H9 (cell line): ENCODE data around the gene CACNA1I. TPM values are rescaled to one million over a fixed set of nuclear protein-coding genes. Genes with fewer than 3 reads are reported as not detected.

Source experiments
- DNase-seq: peaks from one replicate; pipeline ENCODE4 v3.0.0-alpha.2; 2017
- H2AFZ ChIP-seq: one replicate; pipeline ENCODE4 v1.6.1; 2013; ENCODE audit warnings: mild to moderate bottlenecking, low read length, control low read depth, moderate library complexity
- H2AK5ac ChIP-seq: 2 replicates; pipeline ENCODE4 v1.6.1; 2013; ENCODE audit warnings: low read length, control low read depth, mixed read lengths; ENCODE audit not compliant: insufficient read length
- H2BK120ac ChIP-seq: one replicate; pipeline ENCODE4 v1.6.1; 2013; ENCODE audit warnings: low read depth, mild to moderate bottlenecking, low read length, control low read depth, inconsistent platforms; ENCODE audit not compliant: poor library complexity, severe bottlenecking
- H2BK12ac ChIP-seq: 2 replicates; pipeline ENCODE4 v1.6.1; 2013; ENCODE audit warnings: low read length, control low read depth, mixed read lengths, low read depth; ENCODE audit not compliant: insufficient read length
- H2BK15ac ChIP-seq: 2 replicates; pipeline ENCODE4 v1.6.1; 2013; ENCODE audit warnings: low read depth, low read length, control low read depth
- H2BK20ac ChIP-seq: one replicate; pipeline ENCODE4 v1.6.1; 2013; ENCODE audit warnings: low read depth, mild to moderate bottlenecking, low read length, control low read depth, inconsistent platforms; ENCODE audit not compliant: poor library complexity, severe bottlenecking
- H2BK5ac ChIP-seq: 2 replicates; pipeline ENCODE4 v1.6.1; 2013; ENCODE audit warnings: low read length, control low read depth, mixed read lengths; ENCODE audit not compliant: insufficient read length
- H3K14ac ChIP-seq: 2 replicates; pipeline ENCODE4 v1.6.1; 2013; ENCODE audit warnings: low read length, control low read depth; ENCODE audit not compliant: insufficient read depth
- H3K18ac ChIP-seq: 2 replicates; pipeline ENCODE4 v1.6.1; 2013; ENCODE audit warnings: low read depth, mild to moderate bottlenecking, mixed read lengths, low read length, control low read depth; ENCODE audit not compliant: insufficient read length
- H3K23ac ChIP-seq: 2 replicates; pipeline ENCODE4 v1.6.1; 2013; ENCODE audit warnings: low read length, control low read depth, mixed read lengths, low read depth; ENCODE audit not compliant: insufficient read length
- H3K23me2 ChIP-seq: 2 replicates; pipeline ENCODE4 v1.6.1; 2013; ENCODE audit warnings: low read depth, mild to moderate bottlenecking, mixed read lengths, low read length, control low read depth; ENCODE audit not compliant: insufficient read length, poor library complexity, severe bottlenecking
- H3K27ac ChIP-seq: 2 replicates; pipeline ENCODE4 v1.5.1; 2013; ENCODE audit warnings: low read length, control low read depth, mixed read lengths, low read depth; ENCODE audit not compliant: insufficient read length
- H3K27me3 ChIP-seq: 2 replicates; pipeline ENCODE4 v1.6.1; 2013; ENCODE audit warnings: low read length, control low read depth, inconsistent platforms; ENCODE audit not compliant: insufficient read depth
- H3K4ac ChIP-seq: 2 replicates; pipeline ENCODE4 v1.6.1; 2013; ENCODE audit warnings: low read depth, mild to moderate bottlenecking, control low read depth, inconsistent platforms, low read length, moderate library complexity
- H3K4me1 ChIP-seq: 2 replicates; pipeline ENCODE4 v1.6.1; 2013; ENCODE audit warnings: low read length, control low read depth, inconsistent platforms; ENCODE audit not compliant: insufficient read depth
- H3K4me2 ChIP-seq: 2 replicates; pipeline ENCODE4 v1.6.1; 2013; ENCODE audit warnings: low read length, control low read depth, mixed read lengths; ENCODE audit not compliant: insufficient read length, insufficient read depth
- H3K56ac ChIP-seq: 2 replicates; pipeline ENCODE4 v1.6.1; 2013; ENCODE audit warnings: low read depth, mild to moderate bottlenecking, mixed read lengths, low read length, control low read depth; ENCODE audit not compliant: insufficient read length
- H3K79me1 ChIP-seq: 2 replicates; pipeline ENCODE4 v1.6.1; 2013; ENCODE audit warnings: low read depth, mild to moderate bottlenecking, moderate library complexity, low read length, control low read depth, inconsistent platforms; ENCODE audit not compliant: insufficient read depth, poor library complexity, severe bottlenecking
- H3K79me2 ChIP-seq: 2 replicates; pipeline ENCODE4 v1.6.1; 2013; ENCODE audit warnings: low read length, control low read depth, inconsistent platforms; ENCODE audit not compliant: insufficient read depth
- H3K9ac ChIP-seq: 2 replicates; pipeline ENCODE4 v1.6.1; 2013; ENCODE audit warnings: low read length, control low read depth, mixed read lengths; ENCODE audit not compliant: insufficient read length; ENCODE audit errors: extremely low read depth
- H3K9me3 ChIP-seq: one replicate; pipeline ENCODE4 v1.6.1; 2013; ENCODE audit warnings: low read depth, low read length, inconsistent platforms; ENCODE audit not compliant: control insufficient read depth
- H3T11ph ChIP-seq: one replicate; pipeline ENCODE4 v1.6.1; 2013; ENCODE audit warnings: mild to moderate bottlenecking, low read length, control low read depth, inconsistent platforms
- H4K20me1 ChIP-seq: one replicate; pipeline ENCODE4 v1.6.1; 2013; ENCODE audit not compliant: control insufficient read depth, insufficient read length, insufficient read depth
- H4K5ac ChIP-seq: 2 replicates; pipeline ENCODE4 v1.6.1; 2013; ENCODE audit warnings: low read depth, mild to moderate bottlenecking, mixed read lengths, low read length, control low read depth; ENCODE audit not compliant: insufficient read length
- H4K8ac ChIP-seq: replicated peaks from 2 replicates; pipeline ENCODE4 v1.6.1; 2013; ENCODE audit warnings: low read length, control low read depth, mixed read lengths, low read depth; ENCODE audit not compliant: insufficient read length
- H4K91ac ChIP-seq: 2 replicates; pipeline ENCODE4 v1.6.1; 2013; ENCODE audit warnings: low read depth, mild to moderate bottlenecking, moderate library complexity, mixed read lengths, low read length, control low read depth; ENCODE audit not compliant: insufficient read length
- H3K27ac Mint-ChIP-seq, 3 experiments: 2 replicates in 2 of 3; 3 replicates in 1 of 3; pipeline ENCODE4 v1.8.0; 2020 to 2021; ENCODE audit warnings: mixed read lengths in 3 of 3, mild to moderate bottlenecking in 1 of 3, moderate library complexity in 1 of 3
- H3K27me3 Mint-ChIP-seq: 2 replicates; pipeline ENCODE4 v1.8.0; 2021; ENCODE audit warnings: low read depth, mild to moderate bottlenecking, moderate library complexity, mixed read lengths
- H3K36me3 Mint-ChIP-seq, 3 experiments: 2 replicates in 2 of 3; 3 replicates in 1 of 3; pipeline ENCODE4 v1.8.0; 2020 to 2021; ENCODE audit warnings: low read depth in 3 of 3, mixed read lengths in 3 of 3; ENCODE audit not compliant: insufficient read depth in 1 of 3
- H3K4me1 Mint-ChIP-seq, 2 experiments: 2 replicates each; pipeline ENCODE4 v1.8.0; 2020; ENCODE audit warnings: mixed read lengths in 2 of 2
- H3K4me3 Mint-ChIP-seq, 2 experiments: 2 replicates in 1 of 2; 3 replicates in 1 of 2; pipeline ENCODE4 v1.8.0; 2020 to 2021; ENCODE audit warnings: mild to moderate bottlenecking in 2 of 2, mixed read lengths in 2 of 2, moderate library complexity in 1 of 2
- H3K9me3 Mint-ChIP-seq, 2 experiments: 2 replicates in 1 of 2; 3 replicates in 1 of 2; pipeline ENCODE4 v1.8.0; 2020; ENCODE audit warnings: mild to moderate bottlenecking in 2 of 2, mixed read lengths in 2 of 2, moderate library complexity in 1 of 2
- WGBS: extraction: QIAGEN DNeasy Blood & Tissue Kit; methylation state at CpG from one replicate; pipeline ENCODE4 v1.1.7; 2013; ENCODE audit warnings: missing lambda C conversion rate, low lambda C conversion rate, mixed read lengths; ENCODE audit not compliant: insufficient read length; ENCODE audit errors: extremely low coverage; 5-methylcytosine and 5-hydroxymethylcytosine counted together
- total RNA-seq: library from RNA; stranded (reverse); gene quantifications from 2 replicates; pipeline ENCODE4 v1.2.1, GENCODE V29; 2021
- TF ChIP-seq, protein P1 (sequence below): fragments of 200-600 bp; sonication (generic); conservative IDR thresholded peaks from 3 replicates; pipeline ENCODE4 v1.8.0; 2021; ENCODE audit warnings: antibody characterized with exemption, mild to moderate bottlenecking

The CACNA1I gene
- total RNA-seq, 1 experiment from 2014 or later = 0.50 TPM

- Histone ChIP-seq H2BK20ac (no peak overlapping the region), H3T11ph (no peak overlapping the region), H3K14ac (no peak overlapping the region), H2BK15ac (no peak overlapping the region), H4K20me1 (no peaks in the 10 kb centered on the region), H4K5ac (no peak overlapping the region), H3K79me2 (no peaks in the 10 kb centered on the region), H3K4me2 (no peak overlapping the region), H3K56ac (no peak overlapping the region), H3K23me2 (peaks cover 4% of the 10 kb centered on the region), H3K79me1 (no peaks in the 10 kb centered on the region), H3K23ac (no peak overlapping the region), H2BK12ac (no peak overlapping the region), H3K9me3 (no peaks in the 10 kb centered on the region), H3K4ac (no peak overlapping the region), H3K9ac (no peak overlapping the region), H3K4me1 (no peaks in the 10 kb centered on the region), H4K8ac (no peak overlapping the region), H3K27ac (no peak overlapping the region), H2AK5ac (no peak overlapping the region), H2AFZ (no peak overlapping the region), H4K91ac (no peak overlapping the region), H3K27me3 (peaks cover 27% of the 10 kb centered on the region), H2BK120ac (no peak overlapping the region), H3K18ac (no peak overlapping the region), H2BK5ac (no peak overlapping the region)
- H3K4me1 Mint-ChIP-seq = peaks cover 5 to 6% of the 10 kb centered on the region in 2 experiments
- H3K27ac Mint-ChIP-seq = no peak overlapping the region
- DNase-seq = no peak
- no peaks in the 10 kb centered on the region; a peak in 1 of 7 replicates for H3K36me3 Mint-ChIP-seq
- no peak overlapping the region for H3K4me3 Mint-ChIP-seq
- H3K27me3 Mint-ChIP-seq = peaks cover 90% of the 10 kb centered on the region
- no peaks in the 10 kb centered on the region for H3K9me3 Mint-ChIP-seq
- TF ChIP-seq, protein P1, sequence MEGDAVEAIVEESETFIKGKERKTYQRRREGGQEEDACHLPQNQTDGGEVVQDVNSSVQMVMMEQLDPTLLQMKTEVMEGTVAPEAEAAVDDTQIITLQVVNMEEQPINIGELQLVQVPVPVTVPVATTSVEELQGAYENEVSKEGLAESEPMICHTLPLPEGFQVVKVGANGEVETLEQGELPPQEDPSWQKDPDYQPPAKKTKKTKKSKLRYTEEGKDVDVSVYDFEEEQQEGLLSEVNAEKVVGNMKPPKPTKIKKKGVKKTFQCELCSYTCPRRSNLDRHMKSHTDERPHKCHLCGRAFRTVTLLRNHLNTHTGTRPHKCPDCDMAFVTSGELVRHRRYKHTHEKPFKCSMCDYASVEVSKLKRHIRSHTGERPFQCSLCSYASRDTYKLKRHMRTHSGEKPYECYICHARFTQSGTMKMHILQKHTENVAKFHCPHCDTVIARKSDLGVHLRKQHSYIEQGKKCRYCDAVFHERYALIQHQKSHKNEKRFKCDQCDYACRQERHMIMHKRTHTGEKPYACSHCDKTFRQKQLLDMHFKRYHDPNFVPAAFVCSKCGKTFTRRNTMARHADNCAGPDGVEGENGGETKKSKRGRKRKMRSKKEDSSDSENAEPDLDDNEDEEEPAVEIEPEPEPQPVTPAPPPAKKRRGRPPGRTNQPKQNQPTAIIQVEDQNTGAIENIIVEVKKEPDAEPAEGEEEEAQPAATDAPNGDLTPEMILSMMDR = no peak
- WGBS = no CpG with 5 or more reads among the region's 3 CpGs
Measured at GRCh38 chr22:39553429-39553828, 17.1 kb upstream of the CACNA1I start.
